GM12878 (cell line): ENCODE data around the gene ADGRL4.

ENCODE experiments used
- CBX3 ChIP-seq: fragments of 200-600 bp; sonication (generic); IDR thresholded peaks from 2 replicates; pipeline ENCODE4 v1.6.1; 2016; ENCODE audit warnings: low read depth, borderline replicate concordance
- EZH2 ChIP-seq: IDR thresholded peaks from 2 replicates; pipeline ENCODE4 v1.6.1; 2012; ENCODE audit warnings: low read depth, mild to moderate bottlenecking, control low read depth, inconsistent platforms, low read length, borderline replicate concordance; ENCODE audit not compliant: control insufficient read depth
- HDAC2 ChIP-seq: fragments of 200-600 bp; sonication (generic); IDR thresholded peaks from 2 replicates; pipeline ENCODE4 v1.6.1; 2017
- JUND ChIP-seq: IDR thresholded peaks from 2 replicates; pipeline ENCODE4 v1.6.1; 2012; ENCODE audit warnings: low read depth, mild to moderate bottlenecking, low read length, improper control_type of control experiment, moderate library complexity
- SIN3A ChIP-seq: IDR thresholded peaks from 2 replicates; pipeline ENCODE4 v1.6.1; 2012; ENCODE audit warnings: low read depth, low read length, improper control_type of control experiment
- SMC3 ChIP-seq: IDR thresholded peaks from 2 replicates; pipeline ENCODE4 v1.6.1; 2011; ENCODE audit warnings: low read length, improper control_type of control experiment, borderline replicate concordance
- ZNF217 ChIP-seq: fragments of 450-650 bp; IDR thresholded peaks from 2 replicates; pipeline ENCODE4 v1.6.1; 2017; ENCODE audit warnings: antibody characterized with exemption, mild to moderate bottlenecking
- TF ChIP-seq, protein P1 (sequence below), 3 experiments: IDR thresholded peaks in 2 of 3; conservative IDR thresholded peaks in 1 of 3; 2 replicates each; pipeline ENCODE4 v1.5.1; 2011; ENCODE audit warnings: low read depth in 3 of 3, low read length in 3 of 3, mild to moderate bottlenecking in 3 of 3, control low read depth in 2 of 3, moderate library complexity in 2 of 3, inconsistent platforms in 1 of 3, mixed read lengths in 1 of 3; ENCODE audit not compliant: control insufficient read depth in 2 of 3, insufficient read depth in 1 of 3; ENCODE audit errors: extremely low read depth in 1 of 3
- TF ChIP-seq, protein P2 (sequence below): IDR thresholded peaks from 2 replicates; pipeline ENCODE4 v1.6.1; 2012; ENCODE audit warnings: low read depth, low read length, improper control_type of control experiment

DNA sequence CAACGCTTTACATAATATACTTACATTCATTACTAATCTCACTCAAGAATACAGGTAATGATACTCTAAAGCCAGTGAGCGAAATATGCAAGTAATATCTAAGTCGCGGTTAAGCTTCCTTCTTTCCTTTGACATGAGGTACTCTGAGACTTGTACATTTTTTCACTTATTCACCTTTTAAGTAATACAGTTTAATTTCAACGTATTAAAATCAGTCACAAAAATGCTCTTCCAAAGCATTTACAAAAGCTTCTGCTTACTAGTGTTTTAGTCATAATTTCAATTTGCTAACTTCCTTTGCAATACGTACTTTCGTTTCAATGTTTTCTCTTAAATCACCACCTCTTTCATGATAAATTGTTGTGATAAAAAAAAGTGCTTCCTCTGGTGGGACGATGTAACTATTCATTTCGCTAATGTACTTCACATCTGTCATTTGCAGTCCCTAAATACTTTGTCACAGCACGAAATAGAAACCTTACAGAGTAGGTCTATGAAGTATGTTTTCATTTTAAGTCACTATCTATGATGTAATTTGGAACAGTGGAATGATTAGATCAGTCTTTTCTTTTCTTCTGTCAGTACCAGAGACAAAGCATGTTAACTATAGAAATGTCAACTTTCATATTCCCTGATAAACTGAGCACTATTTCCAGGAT lies 34.0 kb upstream of the ADGRL4 start:
- no peak for TF ChIP-seq SIN3A
- no peak for TF ChIP-seq CBX3
- no peak for TF ChIP-seq ZNF217
- TF ChIP-seq, protein P1, sequence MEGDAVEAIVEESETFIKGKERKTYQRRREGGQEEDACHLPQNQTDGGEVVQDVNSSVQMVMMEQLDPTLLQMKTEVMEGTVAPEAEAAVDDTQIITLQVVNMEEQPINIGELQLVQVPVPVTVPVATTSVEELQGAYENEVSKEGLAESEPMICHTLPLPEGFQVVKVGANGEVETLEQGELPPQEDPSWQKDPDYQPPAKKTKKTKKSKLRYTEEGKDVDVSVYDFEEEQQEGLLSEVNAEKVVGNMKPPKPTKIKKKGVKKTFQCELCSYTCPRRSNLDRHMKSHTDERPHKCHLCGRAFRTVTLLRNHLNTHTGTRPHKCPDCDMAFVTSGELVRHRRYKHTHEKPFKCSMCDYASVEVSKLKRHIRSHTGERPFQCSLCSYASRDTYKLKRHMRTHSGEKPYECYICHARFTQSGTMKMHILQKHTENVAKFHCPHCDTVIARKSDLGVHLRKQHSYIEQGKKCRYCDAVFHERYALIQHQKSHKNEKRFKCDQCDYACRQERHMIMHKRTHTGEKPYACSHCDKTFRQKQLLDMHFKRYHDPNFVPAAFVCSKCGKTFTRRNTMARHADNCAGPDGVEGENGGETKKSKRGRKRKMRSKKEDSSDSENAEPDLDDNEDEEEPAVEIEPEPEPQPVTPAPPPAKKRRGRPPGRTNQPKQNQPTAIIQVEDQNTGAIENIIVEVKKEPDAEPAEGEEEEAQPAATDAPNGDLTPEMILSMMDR (IDR thresholded peaks at IDR 0.05 in 2 of 3, conservative IDR thresholded peaks at IDR 0.05 in 1 of 3; ENCODE audit: control insufficient read depth in 2 of 3, extremely low read depth in 1 of 3, insufficient read depth in 1 of 3, low read depth in 3 of 3, low read length in 3 of 3), result no peak
- no peak for TF ChIP-seq SMC3
- TF ChIP-seq, protein P2, sequence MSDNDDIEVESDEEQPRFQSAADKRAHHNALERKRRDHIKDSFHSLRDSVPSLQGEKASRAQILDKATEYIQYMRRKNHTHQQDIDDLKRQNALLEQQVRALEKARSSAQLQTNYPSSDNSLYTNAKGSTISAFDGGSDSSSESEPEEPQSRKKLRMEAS, result no peak
- TF ChIP-seq EZH2, result no peak
- no peak for TF ChIP-seq HDAC2
- no peak for TF ChIP-seq JUND
